Measurements from ENCODE around the gene MTF2.

The MTF2 gene

DNA sequence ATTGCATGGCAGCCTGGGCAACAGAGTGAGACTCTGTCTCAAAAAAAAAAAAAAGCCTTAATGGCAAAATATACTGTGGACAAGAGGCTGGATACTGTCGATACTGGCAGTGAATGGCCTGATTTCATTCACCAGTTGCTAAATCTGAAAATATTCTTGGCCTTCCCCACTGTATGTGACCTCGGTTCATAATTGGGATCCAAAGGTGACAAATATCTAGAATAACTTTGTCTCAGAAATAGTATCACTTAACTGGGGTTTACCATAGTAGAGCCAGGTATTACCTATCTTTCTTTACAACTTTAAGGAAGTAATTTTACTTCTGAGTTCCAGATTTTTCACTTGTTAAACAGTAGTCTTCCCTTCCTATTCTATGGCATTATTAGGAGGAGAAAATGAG is 8.4 kb downstream of the MTF2 start:
- no peak for DNase-seq

DNA sequence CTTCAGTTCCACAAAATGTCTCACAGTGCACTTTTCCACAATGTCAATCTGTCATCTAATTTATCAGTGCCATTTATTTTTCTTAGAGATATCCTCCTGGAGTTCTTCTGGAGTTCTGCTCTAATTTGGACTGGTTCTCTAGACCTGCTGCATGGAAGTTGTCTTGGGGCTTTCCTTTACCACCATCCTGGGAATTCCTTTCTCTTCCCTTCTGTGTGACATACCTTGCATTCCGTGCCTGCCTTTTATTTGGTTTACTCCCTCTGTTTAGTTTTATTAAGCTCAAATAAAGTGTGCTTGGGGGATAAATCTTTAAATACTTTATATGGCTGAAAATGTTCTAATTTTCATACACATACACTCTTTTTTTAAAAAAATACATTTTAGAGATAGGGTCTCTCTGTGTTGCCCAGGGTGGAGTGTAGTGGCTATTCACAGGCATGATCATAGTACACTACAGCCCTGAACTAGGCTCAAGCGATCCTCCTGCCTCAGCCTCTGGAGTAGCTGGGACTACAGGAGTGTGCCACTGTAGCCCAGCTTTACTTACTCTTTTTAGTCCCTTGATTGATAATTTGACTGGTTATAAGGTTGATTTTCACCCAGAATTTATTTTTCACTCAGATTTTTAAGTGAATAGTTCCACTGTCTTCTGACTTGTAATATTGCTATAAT is 14.4 kb downstream of the MTF2 start:
- no peak for DNase-seq

DNA sequence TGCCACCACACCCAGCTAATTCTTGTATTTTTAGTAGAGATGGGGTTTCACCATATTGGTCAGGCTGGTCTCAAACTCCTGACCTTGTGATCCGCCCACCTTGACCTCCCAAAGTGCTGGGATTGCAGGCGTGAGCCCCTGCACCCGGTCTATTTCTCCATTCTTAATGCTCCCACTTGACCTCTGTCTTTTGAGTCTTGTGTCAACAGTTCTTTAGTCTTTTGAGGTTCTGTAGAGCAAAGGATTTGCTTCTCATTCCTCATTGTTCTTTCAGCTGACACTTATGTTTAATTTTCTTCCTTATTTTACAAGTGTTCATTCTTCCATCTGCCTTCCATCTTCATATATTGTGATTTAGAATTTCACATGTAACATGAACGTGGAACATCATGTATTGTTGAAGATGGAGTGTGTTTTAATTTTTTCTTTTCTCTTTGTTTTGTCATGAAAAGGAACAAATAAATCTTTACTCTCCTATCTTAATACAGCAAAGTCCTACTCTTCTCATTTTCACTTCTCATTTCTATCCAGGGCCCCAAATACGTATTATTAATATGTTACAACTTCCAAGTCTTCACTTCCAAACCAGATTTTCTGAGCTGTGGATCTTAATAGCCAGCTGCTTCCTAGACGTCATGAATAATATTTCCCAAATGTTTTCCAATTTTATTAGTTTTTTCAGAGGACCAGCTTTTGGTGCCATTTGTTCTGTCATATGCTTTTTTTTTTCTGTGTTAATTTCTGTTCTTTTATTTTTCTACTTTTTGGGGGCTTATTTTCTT is 16.9 kb downstream of the MTF2 start:
- DNase-seq: no peak

DNA sequence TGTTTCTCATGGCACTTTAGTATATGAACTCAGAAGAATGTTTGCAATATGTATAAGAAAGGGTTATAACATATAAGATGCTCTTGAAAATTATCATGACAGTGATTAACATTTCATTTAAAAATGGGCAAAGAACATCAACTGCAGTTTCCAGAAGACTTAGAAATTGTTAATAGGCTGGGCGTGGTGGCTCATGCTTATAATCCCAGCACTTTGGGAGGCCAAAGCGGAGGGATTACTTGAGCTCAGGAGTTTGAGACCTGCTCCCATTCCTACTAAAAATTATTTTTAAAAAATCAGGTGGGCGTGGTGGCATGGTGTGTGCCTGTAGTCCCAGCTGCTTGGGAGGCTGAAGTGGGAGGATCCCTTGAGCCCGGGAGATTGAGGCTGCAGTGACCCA is 23.1 kb downstream of the MTF2 start:
- no peak for DNase-seq

DNA sequence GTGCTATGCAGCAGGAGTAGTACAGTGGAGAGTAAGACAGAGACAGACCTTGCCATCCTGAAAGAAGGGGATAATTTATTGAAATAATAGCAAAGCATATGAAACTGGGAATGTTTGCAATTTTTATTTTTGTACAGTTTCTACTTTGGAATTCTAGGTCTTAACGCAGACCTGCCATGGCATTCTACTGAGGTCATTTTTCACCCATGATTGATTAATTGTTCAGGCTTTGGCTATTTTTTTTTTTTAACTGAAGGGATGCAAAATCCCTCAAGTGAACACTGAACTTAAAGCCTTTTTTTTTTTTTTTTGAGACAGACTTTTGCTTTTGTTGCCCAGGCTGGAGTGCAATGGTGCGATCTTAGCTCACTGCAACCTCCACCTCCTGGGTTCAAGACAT is 27.1 kb downstream of the MTF2 start:
- DNase-seq: no peak

DNA sequence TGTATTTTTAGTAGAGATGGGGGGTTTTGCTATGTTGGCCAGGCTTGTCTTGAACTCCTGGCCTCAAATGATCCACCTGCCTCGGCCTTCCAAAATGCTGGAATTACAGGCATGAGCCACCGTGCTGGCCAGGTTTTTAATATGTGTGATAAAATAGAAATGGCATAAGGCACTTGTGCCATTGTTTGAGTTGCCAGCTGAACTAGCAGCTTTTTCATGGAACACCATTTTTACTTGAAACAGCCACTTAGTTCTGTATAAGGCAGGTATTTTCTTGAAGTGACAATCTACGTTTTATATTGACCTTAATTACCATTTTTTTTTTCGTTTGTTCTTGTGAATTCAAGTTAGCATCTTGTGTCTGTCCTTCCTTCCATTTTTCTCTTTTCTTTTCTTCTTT is 28.3 kb downstream of the MTF2 start:
- no peak for DNase-seq

DNA sequence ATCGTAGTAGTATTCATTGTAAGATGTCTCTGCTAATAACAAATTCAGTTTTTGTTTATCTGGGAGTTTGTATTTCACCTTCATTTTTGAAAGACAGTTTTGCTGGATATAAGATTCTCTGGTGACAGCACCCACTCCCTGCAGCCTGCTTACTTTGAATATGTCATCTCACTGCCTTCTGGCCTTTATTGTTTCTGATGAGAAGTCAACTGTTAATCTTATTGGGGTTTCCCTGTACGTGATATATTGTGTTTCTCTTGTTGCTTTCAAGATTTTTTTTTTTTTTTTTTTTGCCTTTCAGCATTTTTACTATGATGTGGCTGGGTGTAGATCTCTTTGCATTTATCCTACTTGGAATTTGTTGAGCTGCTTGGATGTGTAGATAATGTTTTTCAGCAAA is 29.3 kb downstream of the MTF2 start:
- DNase-seq: no peak

DNA sequence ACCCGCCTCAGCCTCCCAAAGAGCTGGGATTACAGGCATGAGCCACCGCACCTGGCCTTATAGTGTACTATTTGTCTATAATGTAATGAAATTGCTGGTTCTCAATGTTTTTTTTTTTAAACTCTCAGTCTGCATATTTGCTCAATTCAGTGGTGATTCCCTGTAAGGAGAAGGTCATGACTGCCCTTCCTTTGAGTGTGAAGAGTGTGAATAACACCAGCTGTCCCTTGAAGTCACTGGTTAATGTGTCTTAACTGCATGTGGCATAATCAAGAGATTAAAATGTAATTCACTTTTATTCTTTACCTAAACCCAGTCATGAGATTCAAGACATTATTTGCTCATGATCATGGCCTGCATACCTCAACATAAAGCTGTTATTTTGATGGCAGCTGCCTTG is 30.5 kb downstream of the MTF2 start:
- DNase-seq: no peak

DNA sequence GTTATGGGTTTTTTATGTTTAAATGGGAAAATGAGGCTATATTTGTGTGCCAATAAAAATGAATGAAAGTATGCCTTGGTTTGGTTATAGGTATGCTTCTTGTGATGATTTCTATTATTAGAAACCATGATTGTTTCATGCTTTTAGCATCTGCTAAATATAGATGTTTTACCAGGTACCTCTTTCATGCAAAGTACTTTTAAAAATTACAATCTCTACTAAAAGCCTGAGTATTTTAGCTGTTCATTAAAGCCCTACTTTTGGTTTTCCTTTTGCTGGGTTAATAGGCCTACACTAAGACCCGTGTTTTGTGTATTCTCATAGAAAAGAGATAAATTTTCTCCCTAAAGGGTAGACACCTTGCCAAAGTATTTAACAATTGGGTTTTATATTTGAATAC is 32.0 kb downstream of the MTF2 start:
- DNase-seq: no peak

DNA sequence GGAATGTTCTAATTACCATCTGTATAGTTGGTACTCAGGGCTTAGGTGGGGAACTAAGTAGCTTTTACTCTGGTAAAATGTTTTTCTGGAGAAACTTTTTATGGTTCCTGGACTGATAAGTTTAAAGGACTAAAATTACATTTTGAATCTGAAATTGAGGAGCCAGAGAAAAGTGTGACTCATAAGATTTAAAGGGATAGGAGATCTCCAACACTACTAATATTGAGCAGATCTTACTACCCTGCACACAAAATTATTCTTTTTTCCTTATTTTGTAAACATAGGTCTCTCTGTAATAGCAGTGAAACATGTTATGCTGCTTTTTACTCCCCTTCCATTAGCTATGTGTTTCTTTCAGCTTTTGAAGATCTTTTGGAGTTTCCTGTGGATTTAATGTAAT is 32.5 kb downstream of the MTF2 start:
- no peak for DNase-seq

DNA sequence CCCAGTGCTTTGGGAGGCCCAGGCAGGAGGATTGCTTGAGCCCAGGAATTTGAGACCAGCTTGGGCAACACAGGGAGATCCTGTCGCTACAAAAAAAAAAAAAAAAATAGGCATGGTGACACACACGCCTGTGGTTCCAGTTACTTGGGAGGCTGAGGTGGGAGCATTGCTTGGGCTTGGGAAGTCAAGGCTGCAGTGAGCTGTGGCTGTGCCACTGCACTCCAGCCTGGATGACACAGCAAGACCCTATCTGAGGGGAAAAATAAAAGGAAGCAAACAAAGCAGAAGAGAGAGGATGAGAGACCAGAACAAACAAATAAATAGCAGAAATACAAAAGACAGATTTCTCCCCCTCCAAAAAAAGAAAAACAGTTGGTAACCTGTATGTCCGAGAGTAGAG is 34.0 kb downstream of the MTF2 start:
- no peak for DNase-seq

DNA sequence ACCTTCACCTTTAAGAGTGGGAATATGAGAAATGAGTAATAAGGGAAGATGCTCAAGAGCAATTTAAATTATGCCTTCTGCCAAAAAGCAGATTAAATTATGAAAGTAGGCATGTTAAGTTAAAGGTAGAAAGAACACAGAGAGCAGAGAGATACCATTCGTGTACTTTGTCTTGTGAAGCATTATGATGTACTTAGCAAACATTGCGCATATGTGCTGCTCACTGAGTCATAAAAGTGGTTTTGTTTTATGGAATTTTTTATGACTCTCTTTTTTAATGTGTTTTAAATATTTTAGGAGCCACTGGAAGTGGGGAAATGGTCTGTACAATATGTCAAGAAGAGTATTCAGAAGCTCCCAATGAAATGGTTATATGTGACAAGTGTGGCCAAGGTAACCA is 35.3 kb downstream of the MTF2 start:
- no peak for DNase-seq

DNA sequence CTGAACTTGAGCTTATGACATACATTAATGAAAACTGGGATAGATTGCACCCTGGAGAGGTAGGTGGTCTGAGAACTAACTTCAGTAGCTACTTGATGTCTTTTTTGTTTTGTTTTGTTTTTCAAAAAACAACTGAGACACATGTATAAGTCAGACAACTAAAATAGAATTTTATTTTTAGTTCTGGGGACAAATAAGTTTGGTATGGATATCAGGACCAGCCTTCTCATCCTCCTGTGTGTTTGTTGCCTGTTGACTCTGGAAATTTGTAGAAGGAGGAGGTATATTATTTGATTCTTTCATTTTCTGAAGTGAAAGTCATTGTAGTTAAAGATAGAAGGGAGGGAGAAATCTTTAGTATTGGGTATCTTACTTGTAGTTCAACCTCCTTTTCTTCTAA is 41.5 kb downstream of the MTF2 start:
- no peak for DNase-seq

DNA sequence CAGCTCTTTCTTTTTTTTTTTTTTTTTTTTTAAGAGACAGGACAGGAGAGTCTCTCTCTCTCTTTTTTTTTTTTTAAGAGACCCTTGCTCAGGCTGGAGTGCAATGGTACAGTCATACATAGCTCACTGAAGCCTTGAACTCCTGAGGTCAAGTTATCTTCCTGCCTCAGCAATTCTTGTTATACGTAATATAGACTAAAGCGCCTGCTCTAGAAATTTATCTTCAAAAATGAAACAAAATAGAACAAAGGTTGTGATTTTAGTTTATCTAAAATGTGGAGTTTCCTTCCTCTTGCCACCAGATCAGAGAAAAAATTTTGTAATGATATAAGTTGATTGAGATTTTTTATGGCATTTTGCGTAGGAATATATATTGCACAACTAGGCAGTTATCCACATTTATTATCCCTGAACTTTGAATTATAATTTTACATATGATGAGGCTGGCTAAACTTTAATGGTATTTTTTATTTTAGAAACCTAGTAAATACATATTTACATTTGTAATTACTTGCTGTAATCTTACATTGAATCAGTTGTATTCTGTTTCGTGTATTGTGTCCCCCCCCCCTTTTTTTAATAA is 44.2 kb downstream of the MTF2 start:
- DNase-seq: no peak

DNA sequence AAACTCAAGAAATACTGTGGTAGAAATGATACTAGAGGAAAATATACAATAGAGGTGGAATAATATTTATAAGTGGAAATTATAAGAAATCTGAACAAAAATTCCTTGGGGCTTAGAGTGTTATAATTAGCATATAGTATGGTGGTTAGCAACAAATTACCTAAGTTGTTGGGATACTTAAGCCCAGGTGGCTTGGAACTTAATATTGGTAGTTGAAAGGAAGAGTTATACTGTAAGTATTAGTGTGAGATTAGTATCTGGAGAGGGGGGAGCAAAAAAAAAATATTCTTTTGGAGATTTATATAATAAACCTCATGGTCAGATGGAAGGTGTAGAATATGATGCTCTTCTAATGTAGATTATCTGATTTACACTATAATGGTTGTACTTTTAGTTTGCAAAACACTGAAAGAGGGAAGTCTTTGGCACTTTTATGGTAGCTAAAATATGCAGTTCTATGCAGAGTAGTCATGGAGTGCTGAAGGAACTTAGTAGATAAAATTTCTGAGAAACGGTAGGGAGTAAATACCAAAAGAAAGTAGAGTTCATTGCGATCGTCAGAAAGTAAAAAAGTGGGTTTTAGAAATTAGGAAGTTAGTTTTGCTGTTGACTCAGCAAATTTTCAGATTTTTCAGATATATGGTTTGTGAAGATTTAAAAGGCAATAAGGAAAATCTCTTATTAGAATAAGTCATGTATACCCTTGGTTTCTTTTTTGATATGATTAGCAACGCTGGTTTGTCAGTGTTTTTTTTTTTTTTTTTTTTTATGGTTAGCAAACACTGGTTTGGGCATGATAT is 45.7 kb downstream of the MTF2 start:
- no peak for DNase-seq

DNA sequence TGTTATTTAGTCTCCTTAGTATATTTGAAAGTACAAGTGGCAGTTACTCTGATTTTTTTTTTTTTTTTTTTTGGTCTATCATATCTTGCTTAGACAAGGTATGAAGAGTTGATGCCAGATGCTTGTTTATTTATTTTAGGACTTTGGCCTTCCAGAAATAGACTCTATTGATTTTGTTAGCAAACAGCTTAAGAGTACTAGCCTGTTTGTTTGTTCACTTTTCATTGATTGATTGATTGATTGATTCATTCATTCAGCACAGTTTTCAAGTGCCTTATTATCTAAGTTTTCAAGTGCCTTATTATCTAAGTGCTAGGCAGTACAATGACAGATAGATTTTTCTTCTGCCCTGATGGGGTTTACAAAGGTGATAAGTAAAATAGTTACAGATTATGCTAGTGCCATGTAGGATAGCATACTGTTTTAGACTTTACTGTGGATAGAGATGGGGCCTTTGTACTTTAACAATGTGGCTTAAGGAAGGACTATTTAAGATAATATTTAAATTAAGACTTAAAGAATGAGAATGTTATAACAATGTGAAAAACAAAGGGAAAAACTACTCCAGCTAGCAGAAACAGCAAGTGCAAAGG is 50.5 kb downstream of the MTF2 start:
- DNase-seq: no peak

DNA sequence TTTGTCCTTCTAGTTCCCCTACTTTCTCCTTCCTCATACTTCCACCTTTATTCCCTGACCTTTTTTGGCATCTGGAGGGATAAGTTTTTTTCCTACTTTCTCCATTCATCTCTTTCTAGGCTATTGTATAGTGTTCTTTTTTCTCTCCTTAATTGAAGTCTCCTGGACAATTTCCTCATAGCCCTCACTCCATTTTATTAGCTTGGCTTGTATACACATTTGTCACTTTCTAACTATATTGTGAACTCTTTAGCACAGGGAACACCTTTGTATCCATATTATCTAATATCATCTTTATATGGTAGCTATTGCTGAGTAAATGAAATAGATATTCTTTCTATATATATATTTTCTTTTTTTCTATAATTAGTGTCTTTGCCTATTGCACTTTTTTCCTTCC is 53.6 kb downstream of the MTF2 start:
- no peak for DNase-seq

DNA sequence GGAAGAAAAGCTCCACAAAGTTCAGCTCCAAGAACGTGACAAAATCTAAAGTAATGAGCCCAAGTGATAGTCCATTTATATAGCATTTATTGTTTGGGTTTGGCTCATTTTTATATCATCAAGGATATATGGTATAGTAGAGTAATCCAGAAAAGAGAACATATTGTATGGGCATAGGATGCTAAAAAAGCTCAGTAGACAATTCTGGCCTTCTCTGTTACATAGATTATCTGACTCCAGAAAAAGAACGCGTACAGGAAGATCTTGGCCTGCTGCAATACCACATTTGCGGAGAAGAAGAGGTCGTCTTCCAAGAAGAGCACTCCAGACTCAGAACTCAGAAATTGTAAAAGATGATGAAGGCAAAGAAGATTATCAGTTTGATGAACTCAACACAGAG is 57.4 kb downstream of the MTF2 start:
- no peak for DNase-seq

DNA sequence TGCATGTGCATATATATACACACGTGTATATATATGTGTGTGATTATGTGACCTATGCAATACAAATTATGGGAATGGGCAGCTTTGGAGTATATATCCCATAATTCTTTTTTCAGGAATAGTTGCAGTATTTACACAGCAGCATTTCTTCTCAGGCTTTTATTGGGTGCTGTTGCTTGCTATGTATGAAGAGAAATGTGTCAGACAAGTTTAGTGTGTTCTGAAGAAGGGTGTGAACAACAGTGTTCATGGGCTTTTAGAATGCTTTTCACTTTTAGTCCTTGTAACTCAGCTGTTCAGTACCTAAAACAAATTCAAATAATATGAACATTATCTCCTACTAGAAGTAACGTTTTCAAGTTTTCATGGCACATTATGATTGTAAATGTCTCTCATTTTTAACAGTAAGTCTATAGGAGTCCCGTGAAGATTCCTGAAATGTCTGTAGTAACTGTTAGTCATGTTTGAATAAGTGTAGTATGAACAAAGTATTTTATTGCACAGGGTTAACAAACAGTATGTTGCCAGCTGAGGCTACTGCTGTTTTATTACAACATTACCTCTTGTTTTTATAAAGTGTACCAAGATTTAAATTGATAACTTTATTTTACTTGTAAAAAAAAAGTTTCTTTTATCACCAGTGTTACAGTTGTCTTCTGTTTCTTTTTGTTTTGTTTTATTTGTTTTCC is 58.7 kb downstream of the MTF2 start:
- no peak for DNase-seq

DNA sequence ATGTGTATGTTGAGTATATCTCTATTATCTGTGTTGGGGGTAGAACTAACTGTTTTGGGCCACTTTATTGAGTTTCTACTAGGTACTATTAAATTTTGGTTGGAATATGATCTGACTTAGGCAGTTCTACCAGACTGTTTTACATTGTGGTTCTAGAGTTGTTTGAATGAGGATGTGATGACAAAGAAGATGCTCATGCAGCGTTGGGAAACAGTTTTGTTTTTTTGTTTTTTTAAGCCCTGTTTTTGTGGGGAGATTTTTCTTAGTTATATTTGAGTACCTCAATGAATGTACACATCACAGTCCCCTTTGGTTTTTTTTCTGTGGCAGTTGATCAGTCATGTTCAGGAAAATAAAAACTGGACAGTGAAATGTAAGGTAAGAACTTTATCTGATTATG is 61.0 kb downstream of the MTF2 start:
- DNase-seq: no peak

DNA sequence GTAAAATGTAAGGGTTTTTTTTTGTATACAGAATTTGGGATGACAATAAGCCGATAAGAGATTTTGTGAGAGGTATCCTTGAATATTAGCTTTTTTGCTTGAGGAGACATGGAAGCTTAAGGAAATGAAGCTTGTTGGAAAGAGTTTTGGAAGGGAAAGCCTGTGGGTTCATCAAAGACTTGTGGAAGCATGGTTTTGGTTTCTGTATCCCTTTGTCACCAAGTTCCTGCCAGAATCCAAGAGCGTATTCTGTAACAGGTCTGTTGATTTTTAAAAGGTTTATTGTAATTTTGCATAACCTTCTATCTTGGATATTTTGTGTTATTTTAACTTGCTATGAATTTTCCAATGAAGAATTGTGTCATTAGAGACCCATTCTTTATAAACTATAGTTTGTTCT is 63.1 kb downstream of the MTF2 start:
- no peak for DNase-seq

DNA sequence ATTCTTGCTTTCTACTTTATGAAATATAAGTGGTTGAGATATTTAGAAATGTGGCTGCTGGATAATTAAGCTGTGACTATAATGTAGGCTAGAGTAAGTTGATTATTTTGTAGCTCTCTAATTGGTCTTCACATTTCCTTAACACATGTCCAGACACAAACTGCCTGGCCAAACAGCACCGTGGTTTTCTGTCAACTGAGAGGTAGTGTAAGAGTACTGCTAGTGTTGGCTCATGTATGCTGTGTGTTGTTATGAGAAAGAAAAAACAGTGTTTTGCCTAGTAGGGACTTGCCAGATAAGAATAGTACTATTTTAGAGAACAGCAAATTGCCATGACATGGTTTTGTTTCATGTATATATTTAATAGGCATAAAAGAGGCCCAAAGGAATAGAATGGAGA is 64.1 kb downstream of the MTF2 start:
- DNase-seq: no peak

DNA sequence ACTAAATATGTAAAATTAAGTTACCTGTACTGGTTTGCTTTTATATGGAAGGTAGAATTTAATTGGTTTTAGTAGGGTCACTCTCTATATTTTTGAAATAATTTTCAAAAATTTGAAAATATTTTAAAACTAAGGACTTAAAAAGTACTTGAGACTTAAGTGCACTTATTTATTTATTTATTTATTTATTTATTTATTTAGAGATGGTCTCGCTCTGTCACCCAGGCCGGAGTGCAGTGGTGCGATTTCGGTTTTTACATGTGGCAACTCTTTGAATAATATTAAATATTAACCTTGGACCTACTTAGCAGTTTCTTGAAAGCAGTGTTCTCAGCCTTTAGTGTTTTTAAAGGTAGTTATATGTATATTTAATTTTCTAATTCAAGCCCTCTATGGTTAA is 64.7 kb downstream of the MTF2 start:
- DNase-seq: no peak
